Heart left ventricle (tissue), 16 donors: ENCODE results near the gene LIMA1. TPM values are rescaled to one million over a fixed set of nuclear protein-coding genes. Genes with fewer than 3 reads are reported as not detected.
"Not testable (repeated sequence)": the region's sequence is repeated elsewhere in the genome, so short reads cannot be mapped to it uniquely, and the experiment has no call there.

ENCODE experiments used
- ATAC-seq, 4 donors: fragments of 200-7000 bp; cut with Tn5 transposase; one replicate each; pipeline ENCODE4 v1.9.1; 2020 to 2022; ENCODE audit warnings: moderate library complexity in 4 of 4, mild to moderate bottlenecking in 3 of 4, moderate number of reproducible peaks in 1 of 4
- DNase-seq, 5 donors: peaks; one replicate each; pipeline ENCODE4 v3.0.0-alpha.2; 2020
- H3K27ac ChIP-seq, 12 donors: fragments of 200-600 bp; sonication (generic) in 4 of 12; one replicate each; pipeline versions ENCODE4 v1.5.0 to v1.8.0; 2016 to 2022; ENCODE audit warnings: mild to moderate bottlenecking in 2 of 12
- H3K27me3 ChIP-seq, 9 donors: fragments of 200-600 bp; sonication (generic) in 2 of 9; one replicate each; pipeline versions ENCODE4 v1.5.1 to v1.8.0; 2016 to 2022; ENCODE audit warnings: mild to moderate bottlenecking in 3 of 9
- H3K36me3 ChIP-seq, 9 donors: fragments of 200-600 bp; sonication (generic) in 2 of 9; one replicate each; pipeline versions ENCODE4 v1.5.0 to v1.8.0; 2018 to 2022; ENCODE audit warnings: mild to moderate bottlenecking in 2 of 9
- H3K4me1 ChIP-seq, 12 donors: fragments of 200-600 bp; sonication (generic) in 4 of 12; one replicate each; pipeline versions ENCODE4 v1.5.0 to v1.8.0; 2016 to 2022; ENCODE audit warnings: mild to moderate bottlenecking in 3 of 12
- H3K4me3 ChIP-seq, 12 donors: fragments of 200-600 bp; sonication (generic) in 4 of 12; one replicate each; pipeline versions ENCODE4 v1.5.0 to v1.8.0; 2017 to 2022; ENCODE audit warnings: mild to moderate bottlenecking in 9 of 12, moderate library complexity in 4 of 12
- H3K9me3 ChIP-seq, 12 donors: fragments of 200-600 bp; sonication (generic) in 4 of 12; one replicate each; pipeline versions ENCODE4 v1.5.0 to v1.8.0; 2016 to 2022; ENCODE audit warnings: mild to moderate bottlenecking in 1 of 12
- CTCF ChIP-seq, 12 donors: fragments of 200-600 bp; sonication (generic) in 4 of 12; IDR thresholded peaks; one replicate each; pipeline versions ENCODE4 v1.5.0 to v1.8.0; 2018 to 2022; ENCODE audit warnings: antibody characterized with exemption in 12 of 12, mild to moderate bottlenecking in 5 of 12
- POLR2A ChIP-seq, 2 donors: fragments of 450-650 bp; IDR thresholded peaks; one replicate each; pipeline ENCODE4 v1.6.1; 2017; ENCODE audit warnings: antibody characterized with exemption in 2 of 2, mild to moderate bottlenecking in 2 of 2, moderate library complexity in 2 of 2
- WGBS, 4 donors: extraction: QIAGEN DNeasy Blood & Tissue Kit in 2 of 4; methylation state at CpG; one replicate each; pipeline versions ENCODE4 v1.1.5 to v1.1.7; 2013 to 2018; 5-methylcytosine and 5-hydroxymethylcytosine counted together
- intact Hi-C, 10 donors: fragments of 100-400 bp; cut with DNase I; formaldehyde crosslinking; loops; one replicate each; pipeline versions ENCODE4 v1.11.1 to v1.14.2; 2022
- polyA plus RNA-seq, 2 donors: library from polyadenylated mRNA; stranded (reverse); fragments of 200-250 nt; gene quantifications; one replicate each; pipeline ENCODE4 v1.2.3, GENCODE V29; 2013
- total RNA-seq, 9 donors: library from RNA; depleted of rRNA in 2 of 9; stranded (reverse); fragments of >200 nt in 2 of 9; fragmentation: NEBNext Ultra II Directional in 3 of 9; extraction: Animal tissue kit (Norgen Biotek cat#: 25700) in 3 of 9; gene quantifications; one replicate each; pipeline versions ENCODE4 v1.1.0 to v1.2.4, GENCODE V29; 2016 to 2023
- donor health status: ischemic (EF 13 %, LVEDD 7.1; RV severe dilation, severe dysfunction).
- donor health status: healthy with polysubstance abuse.
- donor health status: DM: no; HTN: yes; CAD: no.
- donor health status: DM: no; HTN: no; CAD: no.
- donor health status: ischemic (EF 25% LVEDD 6.9; RV normal size, moderate dysfunction).
- donor health status: ischemic (EF 25% LVEDD 5.7; RV mildly dilated, moderate dysfunction).
- donor health status: healthy.
- donor health status: DM: yes; HTN: yes; CAD: no.
- donor health status: ischemic (EF 35%, LVEDD 5.7; RV mildly dilated, moderate dysfunction).
- donor health status: nonischemic (EF 11% LVEDD 7.7; RV severe dilation, severe dysfunction).
- donor health status: DM: yes; HTN: yes; CAD: no.
- donor health status: PGD.
- donor health status: ischemic (EF 29% LVEDD 5.4; RV normal size, mild dysfunction).
- donor health status: nonischemic (EF 23%, LVEDD 6.1; RV moderate dilation, normal function).

The LIMA1 gene
- total and polyA plus RNA-seq, 11 donors, result 11.6 to 38.8 (median 14.7) TPM

- H3K4me1 ChIP-seq, result peaks cover 0 to 45% (median 12%) of the 10 kb centered on the region in 12 donors
- H3K36me3 ChIP-seq, result peaks cover 0 to 10% (median 4%) of the 10 kb centered on the region in 9 donors
- TF ChIP-seq POLR2A (IDR thresholded peaks at IDR 0.05), result no peak
- TF ChIP-seq CTCF (IDR thresholded peaks at IDR 0.05), result no peak
- H3K27ac ChIP-seq, result peak overlapping the region; percentile 53 to 88 (median 74)
- H3K4me3 ChIP-seq, result peak overlapping the region; percentile 2 to 64 (median 50)
- WGBS, 4 donors, result 35 to 39% (median 37%) methylated on average over 9 of the region's 9 CpGs
- H3K27me3 ChIP-seq, result no peaks in the 10 kb centered on the region
- DNase-seq (peak in 1 of 5 donors; percentile 15), ATAC-seq (peak; percentile 49 to 68 (median 65))
- H3K9me3 ChIP-seq, result no peaks in the 10 kb centered on the region
- intact Hi-C loops, result loop anchor here in 5 of 10 donors (2.0 to 10.0 kb wide), 5 partner anchors 36 to 93 kb away; partner anchors contain the start of gene LIMA1 (in 5 of the 5)
Measured at GRCh38 chr12:50221228-50222008, 61.9 kb downstream of the LIMA1 start.

GRCh38 chr12:50220363-50220995, 62.8 kb downstream of the LIMA1 start:
- Histone ChIP-seq H3K4me3 (peak overlapping the region in 11 of 12 donors; percentile 2 to 64 (median 51)), H3K9me3 (no peaks in the 10 kb centered on the region), H3K27me3 (no peaks in the 10 kb centered on the region), H3K4me1 (peaks cover 0 to 45% (median 12%) of the 10 kb centered on the region in 12 donors), H3K36me3 (peaks cover 0 to 14% (median 4%) of the 10 kb centered on the region in 9 donors), H3K27ac (peak overlapping the region; percentile 53 to 88 (median 74))
- ATAC-seq, result peak in 3 of 4 donors; percentile 40 to 75 (median 68)
- WGBS, 4 donors, result 40 to 58% (median 41%) methylated on average over 4 of the region's 4 CpGs
- intact Hi-C loops, result loop anchor here in 5 of 10 donors (2.0 to 10.0 kb wide), 5 partner anchors 37 to 94 kb away; partner anchors contain the start of gene LIMA1 (in 5 of the 5)
- DNase-seq, result no peak
- TF ChIP-seq CTCF (IDR thresholded peaks at IDR 0.05), result no peak
- TF ChIP-seq POLR2A (IDR thresholded peaks at IDR 0.05), result no peak

GRCh38 chr12:50219544-50219943, 63.8 kb downstream of the LIMA1 start:
- Histone ChIP-seq H3K4me3 (peak overlapping the region in 9 of 12 donors; percentile 45 to 64 (median 52)), H3K9me3 (no peaks in the 10 kb centered on the region), H3K27ac (peak overlapping the region in 7 of 12 donors; percentile 73 to 88 (median 79)), H3K27me3 (no peaks in the 10 kb centered on the region), H3K4me1 (peaks cover 0 to 47% (median 12%) of the 10 kb centered on the region in 12 donors), H3K36me3 (peaks cover 0 to 16% (median 4%) of the 10 kb centered on the region in 9 donors)
- WGBS, 4 donors, result 96 to 97% (median 97%) methylated on average over 2 of the region's 2 CpGs
- DNase-seq (no peak), ATAC-seq (no peak)
- intact Hi-C loops, result no loop called here
- TF ChIP-seq POLR2A (IDR thresholded peaks at IDR 0.05), result no peak
- TF ChIP-seq CTCF (IDR thresholded peaks at IDR 0.05), result no peak

- intact Hi-C loops, H3K27ac ChIP-seq, H3K9me3 ChIP-seq, ATAC-seq, DNase-seq, H3K27me3 ChIP-seq: not testable (repeated sequence)
- 96 to 98% (median 97%) methylated on average over 6 of the region's 6 CpGs for WGBS, 4 donors
- H3K4me3 ChIP-seq, result peak overlapping the region in 3 of 12 donors; percentile 53 to 64 (median 61)
- H3K36me3 ChIP-seq, result peaks cover 0 to 17% (median 4%) of the 10 kb centered on the region in 9 donors
- H3K4me1 ChIP-seq, result peaks cover 0 to 47% (median 12%) of the 10 kb centered on the region in 12 donors
Measured at GRCh38 chr12:50219001-50219400, 64.3 kb downstream of the LIMA1 start.
